HG03378 (cell line): ENCODE results near the gene TBX5.

Experiments
- ATAC-seq: cut with Tn5 transposase; IDR thresholded peaks from one replicate; pipeline ENCODE4 v1.9.1; 2021; ENCODE audit warnings: mild to moderate bottlenecking, moderate library complexity; ENCODE audit not compliant: unreplicated experiment

The TBX5 gene

DNA sequence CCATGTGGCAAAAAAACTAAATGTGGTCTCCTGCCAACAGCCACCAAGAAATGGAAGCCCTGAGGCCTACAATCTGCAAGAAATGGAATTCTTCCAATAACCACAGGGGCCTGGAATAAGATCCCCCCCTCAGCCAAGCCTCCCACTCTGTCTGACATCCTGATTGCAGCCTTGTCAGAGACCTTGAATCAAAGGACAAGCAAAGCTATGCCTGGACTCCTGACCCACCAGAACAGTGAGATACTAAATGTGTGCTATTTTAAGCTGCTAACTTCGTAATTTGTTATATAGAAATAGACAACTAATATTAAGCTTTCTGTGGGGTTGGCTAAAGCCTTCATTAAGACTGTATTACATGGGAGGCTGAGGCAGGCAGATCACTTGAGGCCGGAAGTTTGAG lies 77.7 kb downstream of the TBX5 start:
- ATAC-seq: no peak

GRCh38 chr12:114327765-114328164 lies 78.2 kb downstream of the TBX5 start:
- ATAC-seq: no peak

DNA sequence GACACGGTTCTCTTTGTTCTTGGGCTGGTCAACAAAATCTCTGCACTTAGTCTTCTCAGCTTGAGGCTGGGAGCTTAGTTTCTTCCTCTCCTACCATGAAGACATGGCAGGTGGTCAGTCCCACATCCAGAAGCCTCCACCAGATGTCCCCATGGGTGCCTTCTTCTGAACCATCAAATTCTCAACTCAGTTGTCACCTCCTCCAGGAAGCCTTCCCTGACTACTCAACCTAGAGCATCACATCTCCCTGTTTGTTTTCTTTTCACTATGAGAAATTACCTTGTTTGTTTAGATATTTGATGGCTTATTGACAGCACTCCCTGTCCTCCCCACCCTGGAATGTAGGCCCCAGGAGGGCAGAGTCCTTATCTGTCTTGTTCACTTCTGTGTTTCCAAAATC lies 84.4 kb downstream of the TBX5 start:
- ATAC-seq: no peak

DNA sequence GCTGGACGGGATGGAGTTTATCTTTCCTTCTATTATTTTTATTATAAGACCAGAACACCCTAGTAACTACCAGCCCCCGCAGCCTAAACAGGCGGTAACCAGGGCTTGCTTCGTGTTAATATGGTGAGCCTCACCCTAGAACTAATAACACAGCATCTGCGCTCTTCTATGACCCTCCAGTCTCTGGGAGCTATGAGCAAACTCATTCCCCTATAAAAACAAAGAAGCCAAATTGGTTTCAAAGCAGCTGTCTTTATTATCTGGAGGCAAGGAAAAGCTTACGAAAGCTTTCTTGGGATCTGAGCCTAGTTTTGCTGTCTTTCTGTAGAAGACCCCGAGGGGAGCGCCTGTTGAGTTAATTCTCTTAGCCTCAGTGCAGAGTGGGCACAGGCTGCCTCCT lies 85.0 kb downstream of the TBX5 start:
- no peak for ATAC-seq

DNA sequence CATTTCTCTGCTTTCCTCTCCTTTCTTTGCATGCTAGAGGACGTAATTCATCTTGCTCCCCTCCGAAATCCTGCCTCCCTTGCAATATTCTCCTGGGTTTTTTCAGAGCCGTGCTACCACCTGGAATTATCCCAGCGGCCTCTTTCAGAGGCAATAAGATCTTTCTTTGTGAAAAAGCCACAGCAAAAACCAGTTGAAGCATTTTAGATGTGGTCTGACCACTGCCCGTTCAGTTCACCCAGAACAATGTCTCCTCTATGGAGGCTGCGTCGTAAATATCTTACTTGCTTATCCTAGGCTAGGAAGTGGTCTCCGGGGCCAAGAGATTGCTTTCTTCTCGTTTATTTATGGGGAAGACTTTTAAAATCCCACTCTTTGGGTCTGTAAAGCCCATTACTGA lies 85.8 kb downstream of the TBX5 start:
- ATAC-seq: no peak

GRCh38 chr12:114319422-114319821 lies 86.5 kb downstream of the TBX5 start:
- ATAC-seq: no peak

- ATAC-seq: no peak
Measured at GRCh38 chr12:114318984-114319383, 87.0 kb downstream of the TBX5 start.

- no peak for ATAC-seq
Measured at GRCh38 chr12:114316076-114316475, 89.9 kb downstream of the TBX5 start.

GRCh38 chr12:114314974-114315720 lies 90.8 kb downstream of the TBX5 start:
- no peak for ATAC-seq

- ATAC-seq: no peak
Measured at GRCh38 chr12:114314403-114314802, 91.5 kb downstream of the TBX5 start.

- no peak for ATAC-seq
Measured at GRCh38 chr12:114313910-114314309, 92.0 kb downstream of the TBX5 start.

GRCh38 chr12:114311974-114312373 lies 94.0 kb downstream of the TBX5 start:
- ATAC-seq: no peak

- no peak for ATAC-seq
Measured at GRCh38 chr12:114306646-114307045, 99.3 kb downstream of the TBX5 start.

DNA sequence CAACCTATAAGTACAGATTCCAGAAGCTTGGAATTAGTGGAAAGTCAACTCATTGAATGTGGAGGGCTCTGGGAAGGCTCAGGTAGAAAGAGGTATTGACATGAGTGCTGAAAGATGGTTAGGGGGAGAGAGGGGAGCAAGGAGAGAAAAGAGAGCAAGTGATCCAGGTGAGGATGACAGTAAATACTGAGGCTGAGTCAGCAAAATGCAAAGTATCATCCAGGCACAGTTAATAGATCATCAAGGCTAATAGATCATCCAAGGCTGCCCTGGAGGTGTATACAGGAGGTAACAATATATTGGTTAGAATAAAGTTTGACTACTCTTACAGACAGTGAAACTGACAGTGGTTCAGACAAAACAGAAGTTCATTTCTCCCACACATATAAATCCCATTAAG lies 100.5 kb downstream of the TBX5 start:
- ATAC-seq: no peak
